ENCODE data around the gene NEAT1. TPM values are rescaled to one million over a fixed set of nuclear protein-coding genes. Genes with fewer than 3 reads are reported as not detected.
"Not testable (repeated sequence)": the region's sequence is repeated elsewhere in the genome, so short reads cannot be mapped to it uniquely, and the experiment has no call there.

The NEAT1 gene
- total RNA-seq, 1 donor from 2014 or later = 37.2 TPM

DNA sequence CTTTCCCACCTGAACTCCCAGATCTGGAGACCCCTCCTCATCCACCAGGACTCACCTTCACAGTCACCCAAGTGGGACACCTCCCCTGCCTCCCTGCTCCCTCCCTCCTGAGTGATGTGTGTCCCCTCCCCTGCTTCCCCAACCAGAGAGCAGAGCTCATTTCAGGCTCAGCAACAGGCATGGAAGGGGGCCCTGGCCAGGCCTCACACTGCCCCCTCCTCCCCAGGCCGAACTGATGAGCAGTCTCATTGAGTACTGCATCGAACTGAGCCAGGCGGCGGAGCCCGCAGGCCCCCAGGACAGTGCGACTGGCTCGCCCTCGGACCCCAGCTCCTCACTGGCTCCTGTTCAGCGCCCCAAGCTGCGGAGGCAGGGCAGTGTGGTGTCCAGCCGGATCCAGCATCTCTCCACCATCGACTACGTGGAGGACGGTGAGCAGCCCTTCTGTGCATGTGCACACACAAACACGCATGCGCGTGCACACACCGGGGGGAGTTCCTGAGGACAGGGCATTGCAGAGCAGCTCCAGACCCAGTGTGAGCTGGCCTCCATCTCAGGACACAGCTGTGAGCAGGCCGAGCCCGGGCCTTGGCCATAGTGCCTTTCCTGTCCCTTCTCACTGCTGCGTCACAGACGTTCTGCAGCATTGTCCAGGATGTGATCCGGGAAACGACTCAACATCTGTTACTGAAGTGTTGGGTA lies 17.8 kb upstream of the NEAT1 start:
- no peaks in the 10 kb centered on the region for H3K9me3 Mint-ChIP-seq
- H3K27ac Mint-ChIP-seq (ENCODE audit: unreplicated experiment) = no peak overlapping the region
- no peaks in the 10 kb centered on the region for H3K4me1 Mint-ChIP-seq
- no peaks in the 10 kb centered on the region for H3K27me3 Mint-ChIP-seq (ENCODE audit: low read depth)
- DNase-seq (ENCODE audit: low read depth, low spot score) = no peak
- no peaks in the 10 kb centered on the region for H3K36me3 Mint-ChIP-seq (ENCODE audit: low read depth)
- H3K4me3 Mint-ChIP-seq = no peak overlapping the region
- TF ChIP-seq CTCF (conservative IDR thresholded peaks at IDR 0.05) = no peak

DNA sequence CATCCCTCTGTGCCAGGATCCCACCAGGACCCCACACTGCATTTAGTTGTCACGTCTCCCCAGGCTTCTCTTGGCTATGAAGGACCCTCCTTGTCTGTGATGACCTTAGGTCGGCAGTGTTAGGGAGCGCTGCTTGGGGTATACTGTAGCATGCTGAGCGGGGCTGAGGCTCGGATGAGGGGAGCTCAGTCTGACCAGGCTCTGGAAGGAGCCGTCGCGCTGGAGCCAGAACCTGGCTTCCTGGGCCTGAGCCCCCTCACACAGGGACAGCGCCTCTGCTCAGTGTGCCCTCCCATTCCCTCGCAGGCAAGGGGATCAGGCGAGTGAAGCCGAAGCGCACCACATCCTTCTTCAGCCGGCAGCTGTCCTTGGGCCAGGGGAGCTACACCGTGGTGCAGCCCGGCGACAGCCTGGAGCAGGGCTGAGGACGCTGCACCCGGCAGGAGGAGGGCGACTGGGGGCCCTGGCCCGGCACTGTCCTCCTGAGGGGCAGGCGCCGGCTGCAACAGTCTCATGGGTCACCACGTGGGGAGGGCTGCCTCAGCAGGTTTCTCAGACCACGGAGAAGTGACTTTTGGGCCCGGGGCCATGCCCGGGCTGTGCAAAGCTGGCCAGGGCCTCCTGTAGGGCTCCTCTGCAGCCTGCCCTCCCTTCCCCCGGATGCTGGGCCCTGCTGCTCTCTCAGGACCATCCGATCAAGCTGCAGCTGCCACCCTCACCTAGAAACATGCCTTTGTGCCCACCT lies 11.5 kb upstream of the NEAT1 start:
- peaks cover 24% of the 10 kb centered on the region for H3K4me1 Mint-ChIP-seq
- no peaks in the 10 kb centered on the region for H3K27me3 Mint-ChIP-seq (ENCODE audit: low read depth)
- no peaks in the 10 kb centered on the region for H3K36me3 Mint-ChIP-seq (ENCODE audit: low read depth)
- no peak for DNase-seq (ENCODE audit: low read depth, low spot score)
- H3K27ac Mint-ChIP-seq (ENCODE audit: unreplicated experiment) = no peak overlapping the region
- no peak for TF ChIP-seq CTCF (conservative IDR thresholded peaks at IDR 0.05)
- H3K4me3 Mint-ChIP-seq = no peak overlapping the region
- H3K9me3 Mint-ChIP-seq = no peaks in the 10 kb centered on the region

DNA sequence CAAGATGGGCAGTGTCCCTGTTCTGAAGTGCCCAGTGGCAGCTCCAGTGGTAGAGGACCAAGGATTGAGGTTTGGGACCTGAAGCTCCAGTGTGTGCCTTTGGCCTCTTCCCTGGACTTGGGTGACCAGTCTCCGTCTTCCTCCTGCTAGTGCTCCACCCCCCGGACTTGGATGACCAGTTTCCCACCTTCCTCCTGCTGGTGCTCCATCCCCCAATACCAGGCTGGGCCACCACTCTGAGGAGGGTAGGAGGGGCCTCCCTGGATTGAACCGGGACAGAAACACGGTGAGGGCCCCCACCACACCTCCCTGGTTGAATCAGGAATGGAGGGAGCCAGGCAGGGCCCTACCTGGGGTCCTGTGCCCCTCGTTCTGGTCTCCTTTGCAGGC lies 10.9 kb upstream of the NEAT1 start:
- no peak overlapping the region for H3K4me3 Mint-ChIP-seq
- no peaks in the 10 kb centered on the region for H3K36me3 Mint-ChIP-seq (ENCODE audit: low read depth)
- no peak for TF ChIP-seq CTCF (conservative IDR thresholded peaks at IDR 0.05)
- no peak for DNase-seq (ENCODE audit: low read depth, low spot score)
- no peak overlapping the region for H3K27ac Mint-ChIP-seq (ENCODE audit: unreplicated experiment)
- H3K9me3 Mint-ChIP-seq = no peaks in the 10 kb centered on the region
- H3K27me3 Mint-ChIP-seq (ENCODE audit: low read depth) = no peaks in the 10 kb centered on the region
- H3K4me1 Mint-ChIP-seq = peaks cover 29% of the 10 kb centered on the region

GRCh38 chr11:65412271-65413076 lies 10.1 kb upstream of the NEAT1 start:
- H3K27ac Mint-ChIP-seq (ENCODE audit: unreplicated experiment) = no peak overlapping the region
- H3K9me3 Mint-ChIP-seq = no peaks in the 10 kb centered on the region
- DNase-seq (ENCODE audit: low read depth, low spot score) = no peak
- no peaks in the 10 kb centered on the region for H3K36me3 Mint-ChIP-seq (ENCODE audit: low read depth)
- H3K4me3 Mint-ChIP-seq = no peak overlapping the region
- TF ChIP-seq CTCF (conservative IDR thresholded peaks at IDR 0.05) = no peak
- no peaks in the 10 kb centered on the region for H3K27me3 Mint-ChIP-seq (ENCODE audit: low read depth)
- H3K4me1 Mint-ChIP-seq = peaks cover 37% of the 10 kb centered on the region

- not testable (repeated sequence) for H3K27ac Mint-ChIP-seq (ENCODE audit: unreplicated experiment); H3K4me3 Mint-ChIP-seq; H3K27me3 Mint-ChIP-seq (ENCODE audit: low read depth)
These were observed 9.4 kb upstream of the NEAT1 start for GRCh38 chr11:65413077-65413664.

More at GRCh38 chr11:65413077-65413664, 9.4 kb upstream of the NEAT1 start:
- H3K9me3 Mint-ChIP-seq; H3K36me3 Mint-ChIP-seq (ENCODE audit: low read depth); DNase-seq (ENCODE audit: low read depth, low spot score): not testable (repeated sequence)
- peaks cover 44% of the 10 kb centered on the region for H3K4me1 Mint-ChIP-seq
